H1 (cell line): ENCODE data around the gene TTR. TPM values are rescaled to one million over a fixed set of nuclear protein-coding genes. Genes with fewer than 3 reads are reported as not detected.

Experiments
- CTCF ChIA-PET: fragments of 300-600 bp; sonication (Branson Sonifier 250); formaldehyde crosslinking; loops from one replicate; lab custom pipeline; 2021; ENCODE audit not compliant: partially characterized antibody; lab: Charles Lee
- POLR2A ChIA-PET: fragments of 300-600 bp; sonication (Branson Sonifier 250); formaldehyde crosslinking; loops from one replicate; lab custom pipeline; 2021; ENCODE audit warnings: inconsistent platforms; ENCODE audit not compliant: partially characterized antibody; lab: Charles Lee
- DNase-seq, 2 experiments: peaks; one replicate each; pipeline versions ENCODE4 v3.0.0 to v3.0.0-alpha.2; 2010 to 2022; ENCODE audit warnings: low spot score in 2 of 2, low read depth in 1 of 2, mixed read lengths in 1 of 2
- FAIRE-seq: peaks from 2 replicates; lab custom pipeline; 2011; peaks lifted over from hg19 to GRCh38; lab: Jason Lieb, UNC
- H2AFZ ChIP-seq: 2 replicates; pipeline ENCODE4 v1.8.1; 2012; ENCODE audit warnings: low read length, inconsistent platforms
- H2AK5ac ChIP-seq: 2 replicates; pipeline ENCODE4 v1.6.1; 2013; ENCODE audit warnings: low read depth, low read length
- H2BK120ac ChIP-seq: replicated peaks from 2 replicates; pipeline ENCODE3; 2013; ENCODE audit warnings: low read depth, low read length, inconsistent platforms
- H2BK12ac ChIP-seq: 2 replicates; pipeline ENCODE4 v1.6.1; 2013; ENCODE audit warnings: low read depth, low read length
- H2BK15ac ChIP-seq: 2 replicates; pipeline ENCODE4 v1.6.1; 2013; ENCODE audit warnings: low read length
- H2BK20ac ChIP-seq: 2 replicates; pipeline ENCODE4 v1.6.1; 2013; ENCODE audit warnings: low read length
- H2BK5ac ChIP-seq: 2 replicates; pipeline ENCODE4 v1.6.1; 2013; ENCODE audit warnings: low read depth, low read length
- H3K14ac ChIP-seq: 2 replicates; pipeline ENCODE4 v1.6.1; 2013; ENCODE audit warnings: inconsistent platforms; ENCODE audit not compliant: insufficient read length
- H3K18ac ChIP-seq: 2 replicates; pipeline ENCODE4 v1.6.1; 2013; ENCODE audit warnings: low read length; ENCODE audit errors: extremely low read depth
- H3K23ac ChIP-seq: 2 replicates; pipeline ENCODE4 v1.6.1; 2013; ENCODE audit warnings: inconsistent platforms; ENCODE audit not compliant: insufficient read length
- H3K23me2 ChIP-seq: 2 replicates; pipeline ENCODE4 v1.6.1; 2013; ENCODE audit warnings: low read depth, low read length
- H3K27ac ChIP-seq: 2 replicates; pipeline ENCODE4 v1.6.1; 2011; ENCODE audit warnings: low read depth, low read length, inconsistent platforms
- H3K27me3 ChIP-seq, 4 experiments: replicated peaks in 1 of 4; 1 replicate in 1 of 4; 2 replicates in 3 of 4; pipeline versions ENCODE4 v1.6.1 to v1.8.1; 2011 to 2013; ENCODE audit warnings: low read length in 3 of 4, mild to moderate bottlenecking in 3 of 4, inconsistent platforms in 2 of 4, mixed read lengths in 2 of 4, moderate library complexity in 1 of 4; ENCODE audit not compliant: control insufficient read depth in 3 of 4, insufficient read depth in 3 of 4; ENCODE audit errors: extremely low read depth in 1 of 4
- H3K36me3 ChIP-seq, 4 experiments: 2 replicates each; pipeline versions ENCODE4 v1.6.1 to v1.8.1; 2011 to 2013; ENCODE audit warnings: mild to moderate bottlenecking in 4 of 4, low read length in 3 of 4, moderate library complexity in 2 of 4, control low read depth in 1 of 4, inconsistent platforms in 1 of 4; ENCODE audit not compliant: insufficient read depth in 4 of 4, control insufficient read depth in 2 of 4
- H3K4ac ChIP-seq: replicated peaks from 2 replicates; pipeline ENCODE3; 2013; ENCODE audit warnings: low read length, low read depth, mixed read lengths, inconsistent platforms; ENCODE audit not compliant: insufficient read length
- H3K4me1 ChIP-seq, 4 experiments: replicated peaks in 1 of 4; 1 replicate in 1 of 4; 2 replicates in 3 of 4; pipeline versions ENCODE4 v1.6.1 to v1.8.1; 2011 to 2013; ENCODE audit warnings: low read length in 3 of 4, inconsistent platforms in 2 of 4, mixed read lengths in 1 of 4; ENCODE audit not compliant: insufficient read depth in 4 of 4, control insufficient read depth in 3 of 4
- H3K4me2 ChIP-seq, 2 experiments: 2 replicates each; pipeline versions ENCODE4 v1.6.1 to v1.8.1; 2011 to 2013; ENCODE audit warnings: low read depth in 2 of 2, low read length in 2 of 2, control low read depth in 1 of 2, inconsistent platforms in 1 of 2, mild to moderate bottlenecking in 1 of 2; ENCODE audit not compliant: insufficient read depth in 1 of 2
- H3K4me3 ChIP-seq, 4 experiments: fragments of 200-600, 300-600 bp in 1 of 4; sonication (generic), shearing (Covaris generic), sonication (Bioruptor Twin) in 1 of 4; 2 replicates each; pipeline versions ENCODE4 v1.5.1 to v1.8.1; 2011 to 2016; ENCODE audit warnings: low read length in 4 of 4, low read depth in 3 of 4, control low read depth in 2 of 4, inconsistent platforms in 2 of 4, mild to moderate bottlenecking in 2 of 4, mixed read lengths in 1 of 4, moderate library complexity in 1 of 4; ENCODE audit not compliant: insufficient read depth in 2 of 4; ENCODE audit errors: extremely low read depth in 1 of 4
- H3K56ac ChIP-seq: replicated peaks from 2 replicates; pipeline ENCODE3; 2013; ENCODE audit warnings: low read depth, mild to moderate bottlenecking, mixed read lengths, low read length, inconsistent platforms; ENCODE audit not compliant: insufficient read length
- H3K79me1 ChIP-seq: 2 replicates; pipeline ENCODE4 v1.6.1; 2013; ENCODE audit warnings: low read depth, low read length, control low read depth
- H3K79me2 ChIP-seq, 2 experiments: 2 replicates each; pipeline versions ENCODE4 v1.6.1 to v1.8.1; 2012 to 2013; ENCODE audit warnings: low read length in 2 of 2, mild to moderate bottlenecking in 2 of 2, inconsistent platforms in 1 of 2; ENCODE audit not compliant: insufficient read depth in 2 of 2, control insufficient read depth in 1 of 2
- H3K9ac ChIP-seq, 4 experiments: replicated peaks in 1 of 4; 1 replicate in 1 of 4; 2 replicates in 3 of 4; pipeline versions ENCODE4 v1.6.1 to v1.8.1; 2011 to 2013; ENCODE audit warnings: low read depth in 3 of 4, low read length in 3 of 4, control low read depth in 2 of 4, mild to moderate bottlenecking in 2 of 4, moderate library complexity in 2 of 4, inconsistent platforms in 1 of 4; ENCODE audit errors: extremely low read depth in 1 of 4
- H3K9me3 ChIP-seq, 2 experiments: 2 replicates each; pipeline versions ENCODE4 v1.6.1 to v1.8.1; 2012 to 2013; ENCODE audit warnings: mild to moderate bottlenecking in 2 of 2, moderate library complexity in 2 of 2, control low read depth in 1 of 2, inconsistent platforms in 1 of 2, low read depth in 1 of 2, low read length in 1 of 2, mixed read lengths in 1 of 2; ENCODE audit not compliant: insufficient read depth in 2 of 2
- H4K20me1 ChIP-seq, 2 experiments: replicated peaks in 1 of 2; 2 replicates each; pipeline versions ENCODE3 to v1.8.1; 2011 to 2013; ENCODE audit warnings: inconsistent platforms in 2 of 2, low read length in 2 of 2, mild to moderate bottlenecking in 1 of 2; ENCODE audit not compliant: insufficient read depth in 2 of 2, control insufficient read depth in 1 of 2
- H4K5ac ChIP-seq: 2 replicates; pipeline ENCODE4 v1.6.1; 2013; ENCODE audit warnings: low read length, low read depth, mixed read lengths, inconsistent platforms; ENCODE audit not compliant: insufficient read length
- H4K8ac ChIP-seq: 2 replicates; pipeline ENCODE4 v1.8.0; 2013; ENCODE audit warnings: mild to moderate bottlenecking, moderate library complexity, low read length, inconsistent platforms; ENCODE audit not compliant: insufficient read depth; ENCODE audit errors: extremely low read depth
- H4K91ac ChIP-seq: replicated peaks from 2 replicates; pipeline ENCODE3; 2013; ENCODE audit warnings: low read length, mixed read lengths, inconsistent platforms; ENCODE audit not compliant: insufficient read length
- JUND ChIP-seq: IDR thresholded peaks from 2 replicates; pipeline ENCODE4 v1.6.1; 2011; ENCODE audit warnings: mild to moderate bottlenecking, improper control_type of control experiment, low read length
- KDM4A ChIP-seq: IDR thresholded peaks from one replicate; pipeline ENCODE4 v1.7.1; 2012; ENCODE audit warnings: low read depth, mild to moderate bottlenecking, moderate library complexity, low read length, inconsistent platforms; ENCODE audit not compliant: severe bottlenecking
- WGBS, 2 experiments: shearing (Covaris generic) in 1 of 2; methylation state at CpG; one replicate each; pipeline versions ENCODE4 v1.1.6 to v1.1.7; 2013 to 2015; ENCODE audit warnings: low lambda C conversion rate in 2 of 2, mixed read lengths in 2 of 2, inconsistent platforms in 1 of 2, low coverage in 1 of 2, missing lambda C conversion rate in 1 of 2; ENCODE audit not compliant: insufficient replicate concordance in 2 of 2, insufficient coverage in 1 of 2, insufficient read length in 1 of 2; ENCODE audit errors: extremely low coverage in 1 of 2, missing lambda C conversion rate in 1 of 2; 5-methylcytosine and 5-hydroxymethylcytosine counted together
- polyA plus RNA-seq, 7 experiments: library from polyadenylated mRNA; depleted of rRNA in 3 of 7; stranded (reverse) in 5 of 7; unstranded in 2 of 7; fragments of >200 nt in 5 of 7; fragments of 200-250 nt in 2 of 7; gene quantifications; 1 replicate in 5 of 7; 2 replicates in 1 of 7; 4 replicates in 1 of 7; pipeline versions ENCODE4 v1.2.1 to v1.2.3, GENCODE V29; 2011 to 2013; ENCODE audit warnings: missing spikeins in 2 of 7, mixed read lengths in 2 of 7
- total RNA-seq: library from RNA; stranded (reverse); fragmentation: NEBNext Ultra II Directional; extraction: Animal tissue kit (Norgen Biotek cat#: 25700); gene quantifications from 2 replicates; pipeline ENCODE4 v1.2.1, GENCODE V29; 2021

The TTR gene
- total and polyA plus RNA-seq, 2 of the 8 experiments (the other 6 are each of a cell fraction or from before 2014, with no cell fraction given) = not detected

GRCh38 chr18:31566576-31567306 lies 24.9 kb upstream of the TTR start:
- no peak overlapping the region for H2BK20ac ChIP-seq
- no peak overlapping the region for H4K5ac ChIP-seq
- H2BK120ac ChIP-seq = no peak overlapping the region
- H3K23me2 ChIP-seq = no peaks in the 10 kb centered on the region
- no peaks in the 10 kb centered on the region for H3K36me3 ChIP-seq
- H3K4me2 ChIP-seq = no peak overlapping the region
- no peak overlapping the region for H2BK12ac ChIP-seq
- DNase-seq = no peak
- no peak overlapping the region for H3K27ac ChIP-seq
- H3K4ac ChIP-seq = no peak overlapping the region
- no peak overlapping the region for H4K8ac ChIP-seq
- H3K4me3 ChIP-seq = no peak overlapping the region
- no peak overlapping the region for H2BK5ac ChIP-seq
- H3K9me3 ChIP-seq = no peaks in the 10 kb centered on the region
- H3K56ac ChIP-seq = no peak overlapping the region
- peak overlapping the region; percentile 77; the same call in 1 of the 2 replicates for H2AFZ ChIP-seq
- no peaks in the 10 kb centered on the region for H3K4me1 ChIP-seq
- FAIRE-seq = no peak
- H3K9ac ChIP-seq = no peak overlapping the region
- H4K20me1 ChIP-seq = no peaks in the 10 kb centered on the region
- no peak overlapping the region for H2BK15ac ChIP-seq
- H3K23ac ChIP-seq = no peak overlapping the region
- no peaks in the 10 kb centered on the region for H3K79me2 ChIP-seq
- H3K27me3 ChIP-seq = no peaks in the 10 kb centered on the region
- no peaks in the 10 kb centered on the region for H3K79me1 ChIP-seq
- WGBS, 2 experiments = 72% methylated on average over 4 of the region's 4 CpGs; no CpG with 5 or more reads in 1 of the 2 experiments
- no peak overlapping the region for H2AK5ac ChIP-seq
- no peak overlapping the region for H3K18ac ChIP-seq
- ChIA-PET CTCF (interaction anchor here (0.6 to 1.0 kb wide), 4 partner anchors 44 to 158 kb away, joined by 3 read pairs; no protein-coding TSS in a partner anchor), POLR2A (no interaction called here)
- no peak overlapping the region for H4K91ac ChIP-seq
- no peak overlapping the region for H3K14ac ChIP-seq
- no peak for TF ChIP-seq KDM4A
- no peak for TF ChIP-seq JUND
